ENCODE results near the gene KAT8. TPM values are rescaled to one million over a fixed set of nuclear protein-coding genes. Genes with fewer than 3 reads are reported as not detected.
A peak's percentile ranks its signal among the peaks of the same experiment; 100 is the strongest.

KAT8 gene
- total and polyA plus RNA-seq, 9 donors = 45.9 to 65.2 (median 53.2) TPM

GRCh38 chr16:31077024-31077423 lies 40.4 kb upstream of the KAT8 start:
- WGBS (ENCODE audit: insufficient coverage) = 93% methylated on average over 13 of the region's 13 CpGs
- peaks cover 18% of the 10 kb centered on the region for H3K4me1 ChIP-seq (ENCODE audit: control insufficient read depth, insufficient read depth, low read length)
- no peaks in the 10 kb centered on the region for H3K9me3 ChIP-seq (replicated peaks; ENCODE audit: control insufficient read depth, low read depth, low read length)
- peaks cover 61% of the 10 kb centered on the region for H3K36me3 ChIP-seq (ENCODE audit: control insufficient read depth, insufficient read depth, low read length)
- H3K27ac ChIP-seq (ENCODE audit: low read length) = no peak overlapping the region
- DNase-seq = peak; percentile 3
- H3K4me3 ChIP-seq (ENCODE audit: low read length) = no peak overlapping the region
- no peaks in the 10 kb centered on the region for H3K27me3 ChIP-seq (ENCODE audit: control insufficient read depth, insufficient read depth, low read length)

GRCh38 chr16:31077592-31078396 lies 39.7 kb upstream of the KAT8 start:
- DNase-seq = peak; percentile 4
- H3K36me3 ChIP-seq (ENCODE audit: control insufficient read depth, insufficient read depth, low read length) = peaks cover 68% of the 10 kb centered on the region
- no peaks in the 10 kb centered on the region for H3K27me3 ChIP-seq (ENCODE audit: control insufficient read depth, insufficient read depth, low read length)
- no peaks in the 10 kb centered on the region for H3K9me3 ChIP-seq (replicated peaks; ENCODE audit: control insufficient read depth, low read depth, low read length)
- peaks cover 19% of the 10 kb centered on the region for H3K4me1 ChIP-seq (ENCODE audit: control insufficient read depth, insufficient read depth, low read length)
- 93% methylated on average over 18 of the region's 30 CpGs for WGBS (ENCODE audit: insufficient coverage)
- H3K27ac ChIP-seq (ENCODE audit: low read length) = no peak overlapping the region
- no peak overlapping the region for H3K4me3 ChIP-seq (ENCODE audit: low read length)

GRCh38 chr16:31078597-31079341 lies 38.7 kb upstream of the KAT8 start:
- Histone ChIP-seq H3K9me3 (replicated peaks; ENCODE audit: control insufficient read depth, low read depth, low read length) (no peaks in the 10 kb centered on the region), H3K36me3 (ENCODE audit: control insufficient read depth, insufficient read depth, low read length) (peaks cover 77% of the 10 kb centered on the region), H3K4me3 (ENCODE audit: low read length) (no peak overlapping the region), H3K27me3 (ENCODE audit: control insufficient read depth, insufficient read depth, low read length) (no peaks in the 10 kb centered on the region), H3K27ac (ENCODE audit: low read length) (no peak overlapping the region), H3K4me1 (ENCODE audit: control insufficient read depth, insufficient read depth, low read length) (peaks cover 27% of the 10 kb centered on the region)
- 95% methylated on average over 9 of the region's 15 CpGs for WGBS (ENCODE audit: insufficient coverage)
- peak; percentile 7 for DNase-seq

- no peak overlapping the region for H3K27ac ChIP-seq (ENCODE audit: low read length)
- 92% methylated on average over 13 of the region's 13 CpGs for WGBS (ENCODE audit: insufficient coverage)
These were observed 38.0 kb upstream of the KAT8 start for GRCh38 chr16:31079342-31079944.

GRCh38 chr16:31080035-31080629 lies 37.3 kb upstream of the KAT8 start:
- H3K27ac ChIP-seq (ENCODE audit: low read length) = no peak overlapping the region
- H3K27me3 ChIP-seq (ENCODE audit: control insufficient read depth, insufficient read depth, low read length) = no peaks in the 10 kb centered on the region
- H3K36me3 ChIP-seq (ENCODE audit: control insufficient read depth, insufficient read depth, low read length) = peaks cover 88% of the 10 kb centered on the region
- H3K4me1 ChIP-seq (ENCODE audit: control insufficient read depth, insufficient read depth, low read length) = peaks cover 39% of the 10 kb centered on the region
- no peak for DNase-seq
- H3K4me3 ChIP-seq (ENCODE audit: low read length) = no peak overlapping the region
- 95% methylated on average over 39 of the region's 40 CpGs for WGBS (ENCODE audit: insufficient coverage)
- H3K9me3 ChIP-seq (replicated peaks; ENCODE audit: control insufficient read depth, low read depth, low read length) = no peaks in the 10 kb centered on the region

More at GRCh38 chr16:31079342-31079944, 38.0 kb upstream of the KAT8 start:
- DNase-seq = peak; percentile 13
- Histone ChIP-seq H3K9me3 (replicated peaks; ENCODE audit: control insufficient read depth, low read depth, low read length) (no peaks in the 10 kb centered on the region), H3K4me3 (ENCODE audit: low read length) (no peak overlapping the region), H3K4me1 (ENCODE audit: control insufficient read depth, insufficient read depth, low read length) (peaks cover 34% of the 10 kb centered on the region), H3K27me3 (ENCODE audit: control insufficient read depth, insufficient read depth, low read length) (no peaks in the 10 kb centered on the region), H3K36me3 (ENCODE audit: control insufficient read depth, insufficient read depth, low read length) (peaks cover 84% of the 10 kb centered on the region)

- no peak for DNase-seq
- Histone ChIP-seq H3K27me3 (ENCODE audit: control insufficient read depth, insufficient read depth, low read length) (no peaks in the 10 kb centered on the region), H3K27ac (ENCODE audit: low read length) (no peak overlapping the region), H3K4me1 (ENCODE audit: control insufficient read depth, insufficient read depth, low read length) (peaks cover 42% of the 10 kb centered on the region), H3K4me3 (ENCODE audit: low read length) (no peak overlapping the region), H3K36me3 (ENCODE audit: control insufficient read depth, insufficient read depth, low read length) (peaks cover 88% of the 10 kb centered on the region), H3K9me3 (replicated peaks; ENCODE audit: control insufficient read depth, low read depth, low read length) (no peaks in the 10 kb centered on the region)
- WGBS (ENCODE audit: insufficient coverage) = 91% methylated on average over 12 of the region's 13 CpGs
These were observed 36.6 kb upstream of the KAT8 start for GRCh38 chr16:31080756-31081419.

- Histone ChIP-seq H3K4me1 (ENCODE audit: control insufficient read depth, insufficient read depth, low read length) (peaks cover 50% of the 10 kb centered on the region), H3K27ac (ENCODE audit: low read length) (no peak overlapping the region), H3K4me3 (ENCODE audit: low read length) (no peak overlapping the region), H3K36me3 (ENCODE audit: control insufficient read depth, insufficient read depth, low read length) (peaks cover 83% of the 10 kb centered on the region), H3K9me3 (replicated peaks; ENCODE audit: control insufficient read depth, low read depth, low read length) (no peaks in the 10 kb centered on the region), H3K27me3 (ENCODE audit: control insufficient read depth, insufficient read depth, low read length) (no peaks in the 10 kb centered on the region)
- WGBS (ENCODE audit: insufficient coverage) = 82% methylated on average over 19 of the region's 26 CpGs
- peak; percentile 25 for DNase-seq
These were observed 35.8 kb upstream of the KAT8 start for GRCh38 chr16:31081428-31082351.

- peaks cover 58% of the 10 kb centered on the region for H3K4me1 ChIP-seq (ENCODE audit: control insufficient read depth, insufficient read depth, low read length)
- 73% methylated on average over 4 of the region's 14 CpGs for WGBS (ENCODE audit: insufficient coverage)
- H3K27ac ChIP-seq (ENCODE audit: low read length) = no peak overlapping the region
- peak; percentile 8 for DNase-seq
- no peaks in the 10 kb centered on the region for H3K27me3 ChIP-seq (ENCODE audit: control insufficient read depth, insufficient read depth, low read length)
- H3K4me3 ChIP-seq (ENCODE audit: low read length) = no peak overlapping the region
- H3K36me3 ChIP-seq (ENCODE audit: control insufficient read depth, insufficient read depth, low read length) = peaks cover 77% of the 10 kb centered on the region
- H3K9me3 ChIP-seq (replicated peaks; ENCODE audit: control insufficient read depth, low read depth, low read length) = no peaks in the 10 kb centered on the region
These were observed 35.0 kb upstream of the KAT8 start for GRCh38 chr16:31082368-31083045.
